DOHH2 (cell line): ENCODE data around the gene MSL3B.

Experiments used
- CTCF ChIP-seq: fragments of 200-600 bp; sonication (generic); IDR thresholded peaks from one replicate; pipeline ENCODE4 v1.5.1; 2014; ENCODE audit warnings: antibody characterized with exemption, mild to moderate bottlenecking, low read depth, low read length; ENCODE audit not compliant: poor library complexity, severe bottlenecking
- EZH2phosphoT487 ChIP-seq: fragments of 200-600 bp; sonication (generic); IDR thresholded peaks from 2 replicates; pipeline ENCODE4 v1.6.1; 2017; ENCODE audit warnings: borderline replicate concordance, mild to moderate bottlenecking, antibody characterized with exemption, low read length, moderate library complexity, mixed read lengths

GRCh38 chr2:233822781-233823730, 45.1 kb downstream of the MSL3B start:
- TF ChIP-seq CTCF (no peak), EZH2phosphoT487 (no peak)
